Transverse colon (tissue), 4 donors: Measurements from ENCODE around the gene ZBTB16.

Experiments
- CTCF ChIP-seq, 5 experiments: fragments of 200-600 bp in 3 of 5; fragments of 450-650 bp in 2 of 5; sonication (generic) in 3 of 5; IDR thresholded peaks; 1 replicate in 2 of 5; 2 replicates in 3 of 5; pipeline ENCODE4 v1.5.1; 2016 to 2017; ENCODE audit warnings: antibody characterized with exemption in 5 of 5, inconsistent platforms in 3 of 5, mild to moderate bottlenecking in 2 of 5, moderate library complexity in 1 of 5
- EP300 ChIP-seq: sonication (generic); formaldehyde crosslinking; IDR thresholded peaks from one replicate; pipeline ENCODE4 v1.6.1; 2017; ENCODE audit warnings: antibody characterized with exemption, low read depth
- POLR2A ChIP-seq: fragments of 450-650 bp; IDR thresholded peaks from one replicate; pipeline ENCODE4 v1.6.1; 2016; ENCODE audit warnings: antibody characterized with exemption, mild to moderate bottlenecking, moderate library complexity
- POLR2AphosphoS5 ChIP-seq, 3 donors: sonication (generic); formaldehyde crosslinking; IDR thresholded peaks; one replicate each; pipeline ENCODE4 v1.6.1; 2016; ENCODE audit warnings: antibody characterized with exemption in 3 of 3

- TF ChIP-seq CTCF (IDR thresholded peaks at IDR 0.05) (no peak), POLR2A (no peak), POLR2AphosphoS5 (IDR thresholded peaks at IDR 0.05) (no peak), EP300 (no peak)
Observed at GRCh38 chr11:114233755-114234154, 174.2 kb downstream of the ZBTB16 start.
